Measurements from ENCODE around the gene WFIKKN1. TPM values are rescaled to one million over a fixed set of nuclear protein-coding genes. Genes with fewer than 3 reads are reported as not detected.

The WFIKKN1 gene
- total RNA-seq, 1 donor from 2014 or later: 8.5 TPM

DNA sequence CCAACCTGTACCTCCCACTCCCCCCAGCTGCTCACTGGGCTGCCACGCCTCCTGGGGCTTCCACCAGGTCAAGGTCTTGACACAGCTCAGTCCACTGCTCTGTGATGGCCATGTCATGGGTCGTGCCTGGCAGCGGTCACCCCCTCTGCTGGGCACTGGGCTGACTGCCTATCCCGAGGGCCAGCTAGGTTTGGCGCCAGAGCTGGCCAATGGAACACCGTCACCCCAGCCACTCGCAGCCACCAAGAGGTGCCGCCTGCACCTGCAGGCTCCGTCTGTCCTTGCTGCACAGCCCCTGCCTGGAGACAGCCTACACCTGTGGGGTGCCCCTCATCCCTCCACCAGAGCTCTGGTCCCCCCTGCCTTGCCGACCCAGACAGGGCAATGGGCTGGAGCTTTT is 45.4 kb upstream of the WFIKKN1 start:
- H3K27ac Mint-ChIP-seq (ENCODE audit: unreplicated experiment): no peak overlapping the region

DNA sequence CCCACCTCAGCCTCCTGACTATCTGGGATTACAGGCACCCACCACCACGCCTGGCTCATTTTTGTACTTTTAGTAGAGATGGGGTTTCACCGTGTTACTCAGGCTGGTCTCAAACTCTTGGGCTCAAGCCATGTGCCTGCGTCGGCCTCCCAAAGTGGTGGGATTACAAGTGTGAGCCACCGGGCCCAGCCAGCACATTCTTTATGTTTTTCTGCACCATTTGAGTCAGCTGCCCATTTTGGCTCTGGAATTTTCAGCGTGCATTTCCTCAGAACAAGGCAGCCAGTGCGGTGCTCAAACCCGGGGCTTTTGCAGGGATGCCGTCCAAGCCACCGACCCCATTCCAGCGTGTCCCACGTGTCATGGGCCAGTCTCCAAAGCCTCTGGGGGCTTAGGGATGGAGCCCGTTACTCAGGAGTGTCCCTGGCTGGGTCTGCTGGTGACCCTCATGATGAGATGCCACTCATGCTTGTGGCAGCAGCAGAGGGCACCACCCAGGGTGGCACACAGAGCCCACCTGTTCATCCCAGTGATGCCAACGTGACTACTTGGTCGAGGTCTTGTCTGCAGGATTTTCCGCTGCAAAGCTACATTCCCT is 44.6 kb upstream of the WFIKKN1 start:
- Mint-ChIP-seq H3K36me3 (ENCODE audit: low read depth) (peaks cover 7% of the 10 kb centered on the region), H3K9me3 (no peaks in the 10 kb centered on the region), H3K27me3 (ENCODE audit: low read depth) (peaks cover 33% of the 10 kb centered on the region), H3K4me1 (peaks cover 21% of the 10 kb centered on the region), H3K4me3 (peak overlapping the region; percentile 78), H3K27ac (ENCODE audit: unreplicated experiment) (no peak overlapping the region)
- TF ChIP-seq, protein P1, sequence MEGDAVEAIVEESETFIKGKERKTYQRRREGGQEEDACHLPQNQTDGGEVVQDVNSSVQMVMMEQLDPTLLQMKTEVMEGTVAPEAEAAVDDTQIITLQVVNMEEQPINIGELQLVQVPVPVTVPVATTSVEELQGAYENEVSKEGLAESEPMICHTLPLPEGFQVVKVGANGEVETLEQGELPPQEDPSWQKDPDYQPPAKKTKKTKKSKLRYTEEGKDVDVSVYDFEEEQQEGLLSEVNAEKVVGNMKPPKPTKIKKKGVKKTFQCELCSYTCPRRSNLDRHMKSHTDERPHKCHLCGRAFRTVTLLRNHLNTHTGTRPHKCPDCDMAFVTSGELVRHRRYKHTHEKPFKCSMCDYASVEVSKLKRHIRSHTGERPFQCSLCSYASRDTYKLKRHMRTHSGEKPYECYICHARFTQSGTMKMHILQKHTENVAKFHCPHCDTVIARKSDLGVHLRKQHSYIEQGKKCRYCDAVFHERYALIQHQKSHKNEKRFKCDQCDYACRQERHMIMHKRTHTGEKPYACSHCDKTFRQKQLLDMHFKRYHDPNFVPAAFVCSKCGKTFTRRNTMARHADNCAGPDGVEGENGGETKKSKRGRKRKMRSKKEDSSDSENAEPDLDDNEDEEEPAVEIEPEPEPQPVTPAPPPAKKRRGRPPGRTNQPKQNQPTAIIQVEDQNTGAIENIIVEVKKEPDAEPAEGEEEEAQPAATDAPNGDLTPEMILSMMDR (conservative IDR thresholded peaks at IDR 0.05): no peak
- DNase-seq (ENCODE audit: low read depth, low spot score): no peak

More for the DNA sequence above, 45.4 kb upstream of the WFIKKN1 start:
- Mint-ChIP-seq H3K4me1 (peaks cover 13% of the 10 kb centered on the region), H3K4me3 (peak overlapping the region; percentile 78), H3K9me3 (no peaks in the 10 kb centered on the region), H3K36me3 (ENCODE audit: low read depth) (peaks cover 2% of the 10 kb centered on the region), H3K27me3 (ENCODE audit: low read depth) (peaks cover 27% of the 10 kb centered on the region)
- TF ChIP-seq, protein P1 (conservative IDR thresholded peaks at IDR 0.05): no peak
- no peak for DNase-seq (ENCODE audit: low read depth, low spot score)

DNA sequence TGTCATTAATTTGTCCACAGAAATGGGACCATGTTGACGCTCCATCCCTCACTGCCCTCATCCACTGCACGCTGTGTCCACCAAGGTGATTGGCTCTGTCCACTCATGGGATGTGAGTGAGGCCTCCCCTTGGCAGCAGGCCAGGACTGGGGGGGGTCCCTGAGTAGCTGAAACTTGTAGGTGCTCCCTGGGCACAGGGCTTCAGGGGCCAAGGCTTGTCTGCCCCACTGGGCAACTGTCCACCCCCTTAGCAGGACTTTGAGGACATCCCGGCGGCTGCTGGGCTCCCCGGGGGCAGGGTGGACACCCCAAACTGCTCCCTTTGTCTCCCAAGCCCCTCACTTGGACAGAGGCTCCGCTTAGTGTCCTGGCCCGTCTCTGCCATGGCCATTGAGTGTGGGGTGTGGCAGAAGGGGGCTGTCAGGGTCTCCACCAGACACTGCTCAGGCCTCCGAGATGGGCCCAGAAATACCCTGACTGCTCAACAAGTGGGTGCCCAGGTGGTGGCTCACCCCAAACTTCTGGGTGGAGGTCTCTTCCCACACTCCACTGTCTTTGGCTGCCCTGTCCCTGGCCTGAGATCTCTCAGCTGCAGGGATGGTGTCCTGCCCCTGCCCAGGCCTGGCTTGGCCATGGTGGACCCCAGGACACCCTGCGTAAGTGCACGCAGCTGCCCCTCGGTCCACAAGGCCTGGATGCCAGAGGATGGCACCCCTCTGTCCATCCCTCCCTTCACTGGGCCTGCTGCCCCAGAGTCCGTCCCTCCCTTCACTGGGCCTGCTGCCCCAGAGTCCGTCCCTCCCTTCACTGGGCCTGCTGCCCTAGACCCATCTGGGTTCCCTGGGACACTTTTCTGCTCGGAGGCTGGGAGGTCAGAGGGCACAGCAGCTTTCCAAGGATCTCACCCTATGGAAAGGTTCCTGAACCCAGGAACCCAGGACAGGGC is 43.9 kb upstream of the WFIKKN1 start:
- TF ChIP-seq, protein P1 (conservative IDR thresholded peaks at IDR 0.05): no peak
- H3K27ac Mint-ChIP-seq (ENCODE audit: unreplicated experiment): peak overlapping the region; percentile 71
- DNase-seq (ENCODE audit: low read depth, low spot score): no peak
- peak overlapping the region; percentile 97 for H3K4me3 Mint-ChIP-seq
- peaks cover 34% of the 10 kb centered on the region for H3K27me3 Mint-ChIP-seq (ENCODE audit: low read depth)
- peaks cover 7% of the 10 kb centered on the region for H3K36me3 Mint-ChIP-seq (ENCODE audit: low read depth)
- H3K4me1 Mint-ChIP-seq: peaks cover 23% of the 10 kb centered on the region
- H3K9me3 Mint-ChIP-seq: no peaks in the 10 kb centered on the region

DNA sequence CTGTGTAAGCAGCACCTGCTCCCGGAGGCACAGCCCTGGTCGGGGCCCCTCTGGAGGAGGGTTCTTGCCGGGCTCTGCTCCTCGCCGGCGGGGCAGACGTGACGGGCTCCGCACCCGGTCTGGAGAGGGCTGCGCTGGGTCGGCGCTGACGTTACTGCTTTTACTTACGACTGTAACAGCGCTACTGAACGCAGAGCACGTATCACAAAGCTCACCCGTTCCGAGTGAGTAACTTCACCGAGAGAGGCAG is 42.2 kb upstream of the WFIKKN1 start:
- peaks cover 25% of the 10 kb centered on the region for H3K4me1 Mint-ChIP-seq
- peak; percentile 48 for DNase-seq (ENCODE audit: low read depth, low spot score)
- H3K27ac Mint-ChIP-seq (ENCODE audit: unreplicated experiment): peak overlapping the region; percentile 99
- peak overlapping the region; percentile 97 for H3K4me3 Mint-ChIP-seq
- peaks cover 34% of the 10 kb centered on the region for H3K27me3 Mint-ChIP-seq (ENCODE audit: low read depth)
- no peaks in the 10 kb centered on the region for H3K9me3 Mint-ChIP-seq
- peaks cover 7% of the 10 kb centered on the region for H3K36me3 Mint-ChIP-seq (ENCODE audit: low read depth)
- TF ChIP-seq, protein P1 (conservative IDR thresholded peaks at IDR 0.05): no peak

DNA sequence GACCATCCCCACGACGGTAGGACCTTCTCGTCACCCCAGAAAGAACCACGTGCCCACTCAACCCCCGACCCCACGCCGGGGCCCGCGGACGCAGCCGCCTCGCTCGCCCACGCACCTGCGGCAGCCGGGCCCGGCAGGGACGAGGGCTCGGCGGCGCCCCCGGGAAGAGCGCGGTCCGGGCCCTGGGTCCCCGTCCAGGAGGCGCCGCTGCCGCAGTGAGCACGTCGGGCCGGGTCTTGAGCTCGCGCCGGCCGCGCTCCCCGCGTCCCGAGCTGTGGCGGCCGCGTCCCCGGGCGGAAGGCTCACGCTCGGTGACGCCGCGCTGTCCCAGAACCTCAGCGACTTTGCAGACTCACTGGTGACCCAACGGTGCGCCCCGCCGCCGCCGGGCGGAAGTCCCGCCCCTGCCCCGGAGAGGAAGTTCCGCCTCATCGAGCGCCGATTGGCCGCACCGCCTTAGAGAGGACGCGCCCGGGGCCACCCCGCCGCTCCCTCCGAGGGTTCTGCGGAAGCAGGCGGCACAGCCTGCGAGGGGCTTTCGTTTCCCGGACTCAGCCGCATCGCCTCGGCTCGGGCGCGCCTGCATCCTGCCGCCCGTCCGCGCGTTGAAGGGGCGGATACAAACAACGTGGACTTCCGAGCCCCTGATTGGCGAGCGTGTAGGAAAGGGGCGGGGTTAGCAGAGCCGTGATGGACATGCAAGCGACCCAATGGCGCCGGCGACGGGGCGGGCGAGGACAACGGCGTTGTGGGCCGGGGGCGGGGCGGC is 41.7 kb upstream of the WFIKKN1 start:
- peak overlapping the region; percentile 99 for H3K27ac Mint-ChIP-seq (ENCODE audit: unreplicated experiment)
- peaks cover 7% of the 10 kb centered on the region for H3K36me3 Mint-ChIP-seq (ENCODE audit: low read depth)
- peak overlapping the region; percentile 97 for H3K4me3 Mint-ChIP-seq
- peaks cover 26% of the 10 kb centered on the region for H3K4me1 Mint-ChIP-seq
- H3K9me3 Mint-ChIP-seq: no peaks in the 10 kb centered on the region
- peak; percentile 98 for DNase-seq (ENCODE audit: low read depth, low spot score)
- TF ChIP-seq, protein P1 (conservative IDR thresholded peaks at IDR 0.05): no peak
- peaks cover 34% of the 10 kb centered on the region for H3K27me3 Mint-ChIP-seq (ENCODE audit: low read depth)

All from neural crest cell (in vitro differentiated cells).